Fibroblast of skin of left quadriceps (primary cell): ENCODE measurements around the gene CHRNA4.

Source experiments
- DNase-seq, 2 experiments: peaks; one replicate each; pipeline ENCODE4 v3.0.0-alpha.2; 2013; ENCODE audit warnings: low read depth in 2 of 2

Gene CHRNA4

GRCh38 chr20:63320616-63321147 lies 40.5 kb downstream of the CHRNA4 start:
- DNase-seq: no peak

GRCh38 chr20:63320041-63320511 lies 41.1 kb downstream of the CHRNA4 start:
- DNase-seq: no peak

- DNase-seq: no peak
Observed at GRCh38 chr20:63319164-63320040, 41.7 kb downstream of the CHRNA4 start.

- DNase-seq: no peak
Observed at GRCh38 chr20:63318391-63319163, 42.6 kb downstream of the CHRNA4 start.

- DNase-seq: no peak
Observed at GRCh38 chr20:63317601-63318291, 43.4 kb downstream of the CHRNA4 start.

GRCh38 chr20:63317061-63317460 lies 44.1 kb downstream of the CHRNA4 start:
- no peak for DNase-seq

- no peak for DNase-seq
Observed at GRCh38 chr20:63316502-63316921, 44.6 kb downstream of the CHRNA4 start.

GRCh38 chr20:63315731-63316491 lies 45.2 kb downstream of the CHRNA4 start:
- no peak for DNase-seq

GRCh38 chr20:63315240-63315689 lies 45.9 kb downstream of the CHRNA4 start:
- DNase-seq: no peak

- DNase-seq: no peak
Observed at GRCh38 chr20:63314566-63315239, 46.4 kb downstream of the CHRNA4 start.

GRCh38 chr20:63314015-63314471 lies 47.1 kb downstream of the CHRNA4 start:
- no peak for DNase-seq

GRCh38 chr20:63313349-63314014 lies 47.7 kb downstream of the CHRNA4 start:
- no peak for DNase-seq

GRCh38 chr20:63312690-63313348 lies 48.3 kb downstream of the CHRNA4 start:
- DNase-seq: no peak

GRCh38 chr20:63312273-63312672 lies 48.9 kb downstream of the CHRNA4 start:
- DNase-seq: no peak

- DNase-seq: no peak
Observed at GRCh38 chr20:63311833-63312243, 49.3 kb downstream of the CHRNA4 start.

- no peak for DNase-seq
Observed at GRCh38 chr20:63311186-63311832, 49.8 kb downstream of the CHRNA4 start.

GRCh38 chr20:63310265-63310991 lies 50.7 kb downstream of the CHRNA4 start:
- DNase-seq: no peak
